ENCODE results near the gene ECE2. TPM values are rescaled to one million over a fixed set of nuclear protein-coding genes. Genes with fewer than 3 reads are reported as not detected.

The ECE2 gene
- total and polyA plus RNA-seq, 2 experiments from 2014 or later: not detected

- 81% methylated on average over 3 of the region's 3 CpGs for WGBS (ENCODE audit: low lambda C conversion rate, missing lambda C conversion rate)
- Histone ChIP-seq H3K9me2 (replicated peaks; ENCODE audit: insufficient read depth) (no peaks in the 10 kb centered on the region), H3K4me3 (peak overlapping the region; percentile 84), H4K20me1 (ENCODE audit: insufficient read depth, poor library complexity, severe bottlenecking) (no peaks in the 10 kb centered on the region), H2AFZ (no peak overlapping the region), H3K4me2 (peak overlapping the region; percentile 85), H3K79me2 (peaks cover 33% of the 10 kb centered on the region), H3K27ac (peak overlapping the region; percentile 36), H3K9me3 (ENCODE audit: low read depth) (no peaks in the 10 kb centered on the region), H3K27me3 (no peaks in the 10 kb centered on the region), H3K36me3 (replicated peaks; ENCODE audit: insufficient read depth, low read depth) (no peaks in the 10 kb centered on the region), H3K4me1 (ENCODE audit: insufficient read depth) (peaks cover 8% of the 10 kb centered on the region)
- TF ChIP-seq EZH2 (IDR thresholded peaks at IDR 0.05; ENCODE audit: borderline replicate concordance): no peak
- TF ChIP-seq CTCF (IDR thresholded peaks at IDR 0.05; ENCODE audit: poor library complexity): no peak
- no peak for TF ChIP-seq EZH2phosphoT487 (IDR thresholded peaks at IDR 0.05; ENCODE audit: low read depth, severe bottlenecking, unreplicated experiment)
- DNase-seq (ENCODE audit: low spot score): no peak
Observed at GRCh38 chr3:184300378-184300720, 24.5 kb downstream of the ECE2 start.

- H3K9me2 ChIP-seq (replicated peaks; ENCODE audit: insufficient read depth): no peaks in the 10 kb centered on the region
- H3K79me2 ChIP-seq: peaks cover 20% of the 10 kb centered on the region
- H3K4me2 ChIP-seq: no peak overlapping the region
- H3K4me1 ChIP-seq (ENCODE audit: insufficient read depth): peaks cover 4% of the 10 kb centered on the region
- 95% methylated on average over 1 of the region's 1 CpG for WGBS (ENCODE audit: low lambda C conversion rate, missing lambda C conversion rate)
- no peak for TF ChIP-seq EZH2phosphoT487 (IDR thresholded peaks at IDR 0.05; ENCODE audit: low read depth, severe bottlenecking, unreplicated experiment)
- no peak for TF ChIP-seq EZH2 (IDR thresholded peaks at IDR 0.05; ENCODE audit: borderline replicate concordance)
- peak; percentile 35 for TF ChIP-seq CTCF (IDR thresholded peaks at IDR 0.05; ENCODE audit: poor library complexity)
- no peaks in the 10 kb centered on the region for H3K9me3 ChIP-seq (ENCODE audit: low read depth)
- no peak overlapping the region for H2AFZ ChIP-seq
- no peaks in the 10 kb centered on the region for H4K20me1 ChIP-seq (ENCODE audit: insufficient read depth, poor library complexity, severe bottlenecking)
- no peak for DNase-seq (ENCODE audit: low spot score)
- H3K36me3 ChIP-seq (replicated peaks; ENCODE audit: insufficient read depth, low read depth): no peaks in the 10 kb centered on the region
- H3K4me3 ChIP-seq: no peak overlapping the region
- no peak overlapping the region for H3K27ac ChIP-seq
- H3K27me3 ChIP-seq: no peaks in the 10 kb centered on the region
Observed at GRCh38 chr3:184305577-184305976, 29.8 kb downstream of the ECE2 start.

DNA sequence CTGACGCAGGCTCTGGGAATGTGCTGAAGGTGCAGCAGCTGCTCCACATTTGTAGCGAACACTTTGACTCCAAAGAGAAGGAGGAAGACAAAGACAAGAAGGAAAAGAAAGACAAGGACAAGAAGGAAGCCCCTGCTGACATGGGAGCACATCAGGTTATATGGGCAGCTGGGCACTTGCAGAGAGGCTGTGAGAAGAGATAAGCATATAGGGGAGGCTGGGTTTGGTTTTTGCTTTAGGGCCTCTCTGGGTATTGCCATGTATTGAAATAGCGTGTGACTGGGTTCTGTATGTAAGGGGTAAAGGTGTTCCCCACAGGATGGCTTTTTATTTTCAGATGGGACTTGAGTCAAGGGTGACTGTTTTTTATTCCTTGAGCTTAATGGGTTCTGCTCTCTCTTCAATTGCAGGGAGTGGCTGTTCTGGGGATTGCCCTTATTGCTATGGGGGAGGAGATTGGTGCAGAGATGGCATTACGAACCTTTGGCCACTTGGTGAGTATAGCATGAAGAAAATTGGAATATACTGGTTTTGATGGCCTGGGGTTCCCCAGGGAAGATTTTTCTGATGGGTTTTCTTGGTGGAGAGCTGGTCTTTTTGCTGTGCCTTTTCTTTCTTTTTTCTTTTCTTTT, 30.6 kb downstream of the ECE2 start:
- no peak overlapping the region for H3K27ac ChIP-seq
- no peak overlapping the region for H3K4me2 ChIP-seq
- peaks cover 11% of the 10 kb centered on the region for H3K79me2 ChIP-seq
- H3K27me3 ChIP-seq: no peaks in the 10 kb centered on the region
- no peak overlapping the region for H3K4me3 ChIP-seq
- no peaks in the 10 kb centered on the region for H4K20me1 ChIP-seq (ENCODE audit: insufficient read depth, poor library complexity, severe bottlenecking)
- 92% methylated on average over 4 of the region's 4 CpGs for WGBS (ENCODE audit: low lambda C conversion rate, missing lambda C conversion rate)
- DNase-seq (ENCODE audit: low spot score): no peak
- H2AFZ ChIP-seq: no peak overlapping the region
- no peaks in the 10 kb centered on the region for H3K36me3 ChIP-seq (replicated peaks; ENCODE audit: insufficient read depth, low read depth)
- H3K4me1 ChIP-seq (ENCODE audit: insufficient read depth): no peaks in the 10 kb centered on the region
- no peak for TF ChIP-seq CTCF (IDR thresholded peaks at IDR 0.05; ENCODE audit: poor library complexity)
- no peak for TF ChIP-seq EZH2 (IDR thresholded peaks at IDR 0.05; ENCODE audit: borderline replicate concordance)
- TF ChIP-seq EZH2phosphoT487 (IDR thresholded peaks at IDR 0.05; ENCODE audit: low read depth, severe bottlenecking, unreplicated experiment): no peak
- H3K9me3 ChIP-seq (ENCODE audit: low read depth): no peaks in the 10 kb centered on the region
- H3K9me2 ChIP-seq (replicated peaks; ENCODE audit: insufficient read depth): no peaks in the 10 kb centered on the region

Data from hepatocyte (in vitro differentiated cells).